GM21390 (cell line): ENCODE results near the gene RGPD5.
A peak's percentile ranks its signal among the peaks of the same experiment; 100 is the strongest.
"Not testable (repeated sequence)": the region's sequence is repeated elsewhere in the genome, so short reads cannot be mapped to it uniquely, and the experiment has no call there.

Experiments used
- ATAC-seq: cut with Tn5 transposase; IDR thresholded peaks from one replicate; pipeline ENCODE4 v1.9.1; 2021; ENCODE audit not compliant: unreplicated experiment

The RGPD5 gene

GRCh38 chr2:109794074-109794737 lies at the start of gene RGPD5:
Gene RGPD5 (plus strand): TSS chr2:109794305. CDS start chr2:109794466, 161 bp downstream.
- peak; percentile 98 for ATAC-seq

GRCh38 chr2:109751572-109751971 lies 42.5 kb upstream of the RGPD5 start:
- ATAC-seq, result not testable (repeated sequence)

GRCh38 chr2:109757163-109757824 lies 36.8 kb upstream of the RGPD5 start:
- not testable (repeated sequence) for ATAC-seq

GRCh38 chr2:109760265-109761042 lies 33.7 kb upstream of the RGPD5 start:
- not testable (repeated sequence) for ATAC-seq

GRCh38 chr2:109761043-109761454 lies 33.1 kb upstream of the RGPD5 start:
- not testable (repeated sequence) for ATAC-seq

- ATAC-seq, result not testable (repeated sequence)
Measured at GRCh38 chr2:109761976-109762375, 32.1 kb upstream of the RGPD5 start.

GRCh38 chr2:109766074-109766473 lies 28.0 kb upstream of the RGPD5 start:
- not testable (repeated sequence) for ATAC-seq

GRCh38 chr2:109766886-109767578 lies 27.1 kb upstream of the RGPD5 start:
- not testable (repeated sequence) for ATAC-seq

- ATAC-seq, result not testable (repeated sequence)
Measured at GRCh38 chr2:109768934-109769333, 25.2 kb upstream of the RGPD5 start.

GRCh38 chr2:109779118-109779517 lies 15.0 kb upstream of the RGPD5 start:
- not testable (repeated sequence) for ATAC-seq

- ATAC-seq, result not testable (repeated sequence)
Measured at GRCh38 chr2:109781147-109781816, 12.8 kb upstream of the RGPD5 start.

GRCh38 chr2:109782446-109782993 lies 11.6 kb upstream of the RGPD5 start:
- not testable (repeated sequence) for ATAC-seq

GRCh38 chr2:109791530-109792279 lies 2.4 kb upstream of the RGPD5 start:
- not testable (repeated sequence) for ATAC-seq

GRCh38 chr2:109792659-109793058 lies 1.4 kb upstream of the RGPD5 start:
- peak; percentile 57 for ATAC-seq

GRCh38 chr2:109871129-109871751 lies 77.1 kb downstream of the RGPD5 start:
- peak; percentile 84 for ATAC-seq

GRCh38 chr2:109876625-109877024 lies 82.5 kb downstream of the RGPD5 start:
- not testable (repeated sequence) for ATAC-seq

GRCh38 chr2:109882112-109882511 lies 88.0 kb downstream of the RGPD5 start:
- ATAC-seq, result not testable (repeated sequence)

- not testable (repeated sequence) for ATAC-seq
Measured at GRCh38 chr2:109888414-109888813, 94.3 kb downstream of the RGPD5 start.

GRCh38 chr2:109889909-109890308 lies 95.8 kb downstream of the RGPD5 start:
- ATAC-seq, result not testable (repeated sequence)
